GM12864 (cell line): ENCODE measurements around the gene UPF1.
"Not testable (repeated sequence)": the region's sequence is repeated elsewhere in the genome, so short reads cannot be mapped to it uniquely, and the experiment has no call there.

Source experiments
- DNase-seq: peaks from one replicate; pipeline ENCODE4 v3.0.0-alpha.2; 2011; ENCODE audit warnings: low read depth
- H3K4me3 ChIP-seq: 2 replicates; pipeline ENCODE4 v1.5.1; 2011; ENCODE audit warnings: mild to moderate bottlenecking, low read depth, low read length, control low read depth
- CTCF ChIP-seq: IDR thresholded peaks from 2 replicates; pipeline ENCODE4 v1.5.1; 2011; ENCODE audit warnings: low read depth, mild to moderate bottlenecking, moderate library complexity, low read length, control low read depth, inconsistent platforms; ENCODE audit errors: missing control alignments

UPF1 gene

GRCh38 chr19:18913466-18913865 is 81.7 kb downstream of the UPF1 start:
- H3K4me3 ChIP-seq = no peak overlapping the region
- DNase-seq = no peak
- no peak for TF ChIP-seq CTCF

GRCh38 chr19:18915639-18916038 is 83.9 kb downstream of the UPF1 start:
- TF ChIP-seq CTCF = peak; percentile 45
- no peak overlapping the region for H3K4me3 ChIP-seq
- no peak for DNase-seq

- peak overlapping the region; percentile 97 for H3K4me3 ChIP-seq
- not testable (repeated sequence) for DNase-seq
Observed at GRCh38 chr19:18917593-18917992, 85.8 kb downstream of the UPF1 start.
